GM18951 (cell line): ENCODE measurements around the gene CPLX3.

Experiments used
- POLR2A ChIP-seq: IDR thresholded peaks from 4 replicates; pipeline ENCODE4 v1.6.1; 2011; ENCODE audit warnings: mild to moderate bottlenecking; ENCODE audit not compliant: insufficient read length, insufficient read depth; ENCODE audit errors: extremely low read depth
- in situ Hi-C: fragments of 300-500 bp; cut with MboI; formaldehyde crosslinking; loops from one replicate; pipeline ENCODE4 v1.12.0; 2022; ENCODE audit warnings: low sequenced_read_pairs, mixed read lengths, inconsistent platforms; ENCODE audit not compliant: unreplicated experiment

The CPLX3 gene

DNA sequence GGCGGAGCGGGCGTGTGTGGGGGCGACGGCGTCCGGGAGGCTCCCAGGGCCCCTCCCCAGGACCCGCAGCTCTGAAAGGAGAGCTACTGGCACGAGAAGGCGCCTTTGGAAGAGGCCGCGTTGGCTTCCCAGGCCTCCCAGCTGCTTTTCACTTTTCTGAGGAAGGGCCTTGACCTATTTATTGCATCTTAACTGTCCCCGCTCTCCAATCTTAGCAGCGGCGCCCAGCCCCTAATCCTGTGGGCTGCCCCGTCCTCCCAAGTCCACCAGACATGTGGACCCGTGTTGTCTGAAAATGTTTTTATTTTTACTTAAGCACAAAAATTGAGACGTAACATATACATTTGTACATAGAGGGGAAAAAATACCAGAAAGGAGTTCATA is 17.0 kb downstream of the CPLX3 start:
- TF ChIP-seq POLR2A: no peak
- in situ Hi-C loops: loop anchor here (10.0 kb wide), 1 partner anchor 51 kb away; the partner anchor contains the start of gene MPI

DNA sequence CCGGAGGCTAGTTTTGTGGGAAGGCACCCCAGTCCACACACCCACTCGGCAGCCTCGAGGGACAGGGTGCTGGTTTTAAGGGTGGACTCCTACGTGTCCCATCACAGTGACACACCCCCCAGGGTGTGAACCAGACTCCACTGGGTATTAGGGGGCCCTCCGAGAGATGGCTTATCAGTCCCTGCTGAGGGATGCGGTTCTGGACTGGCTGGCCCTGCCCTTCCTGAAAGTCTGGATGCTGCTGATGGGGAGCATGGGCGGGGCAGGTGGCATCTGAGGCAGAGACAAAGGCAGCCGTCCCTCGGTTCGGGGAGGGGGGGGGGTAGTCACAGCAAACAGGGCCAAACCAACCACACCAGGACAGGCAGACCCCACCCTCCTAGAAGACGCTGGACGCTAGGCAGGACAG is 17.5 kb downstream of the CPLX3 start:
- in situ Hi-C loops: loop anchor here (10.0 kb wide), 1 partner anchor 51 kb away; the partner anchor contains the start of gene MPI
- TF ChIP-seq POLR2A: no peak

DNA sequence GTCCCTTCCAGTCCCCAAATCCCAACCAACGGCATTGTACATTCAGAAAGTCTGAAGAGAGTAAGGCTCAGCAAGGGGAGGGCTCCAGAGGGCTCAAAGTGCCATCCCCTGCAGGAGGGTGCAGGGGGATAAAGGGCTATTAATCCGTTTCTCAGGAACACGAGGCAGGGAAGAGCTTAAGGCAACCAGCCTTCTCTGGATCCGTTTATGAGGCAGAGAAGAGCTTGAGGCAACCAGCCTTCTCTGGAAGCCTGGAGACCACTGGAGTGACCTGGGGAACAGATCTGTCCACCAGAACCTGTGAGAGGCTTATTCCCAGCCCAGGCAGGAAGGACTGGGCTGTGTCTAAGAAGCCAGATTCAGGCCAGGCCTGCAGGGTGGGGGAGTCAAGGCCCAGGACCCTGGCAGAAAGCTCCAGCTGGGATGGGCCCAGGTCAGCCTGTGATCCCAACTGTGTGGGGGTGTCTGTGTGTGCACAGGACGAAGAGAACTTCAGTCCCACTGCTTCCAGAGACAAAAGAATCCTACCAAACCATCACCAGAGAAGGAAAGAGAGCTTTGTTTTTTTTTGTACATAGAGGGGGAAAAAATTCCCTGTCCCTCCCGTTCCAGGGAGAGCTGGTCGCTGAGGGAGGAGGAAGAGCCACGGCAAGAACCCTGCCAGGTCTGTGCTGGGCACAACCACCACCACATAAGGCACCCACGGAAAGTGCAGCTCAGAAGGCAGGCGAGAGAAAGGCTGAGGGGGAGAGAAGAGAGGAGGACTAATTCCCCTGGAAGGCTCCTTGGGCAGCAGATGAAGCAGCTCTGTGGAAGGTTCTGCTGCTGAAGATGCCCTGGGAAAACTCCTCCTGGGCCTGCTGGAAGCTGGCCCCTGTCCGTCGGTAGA is 18.1 kb downstream of the CPLX3 start:
- in situ Hi-C loops: loop anchor here (10.0 kb wide), 1 partner anchor 50 kb away; the partner anchor contains the start of gene MPI
- no peak for TF ChIP-seq POLR2A

DNA sequence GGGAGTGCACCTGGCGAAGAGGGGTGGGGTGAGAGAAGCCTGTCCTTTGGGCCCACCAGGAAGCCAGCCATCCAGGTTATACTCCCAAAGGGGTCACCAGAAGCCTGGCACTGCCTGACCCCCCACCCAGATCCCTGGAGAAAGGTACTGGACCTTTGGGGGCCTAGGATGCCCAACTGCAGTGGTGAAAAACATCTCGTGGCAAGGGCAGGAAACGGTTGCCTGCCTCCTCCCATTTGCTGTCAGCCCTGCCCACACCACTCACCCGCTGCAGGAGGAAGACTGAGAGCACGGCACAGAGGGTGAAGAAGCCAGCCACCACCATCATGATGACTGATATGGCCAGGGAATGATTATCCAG is 18.8 kb downstream of the CPLX3 start:
- TF ChIP-seq POLR2A: no peak
- in situ Hi-C loops: loop anchor here (10.0 kb wide), 1 partner anchor 50 kb away; the partner anchor contains the start of gene MPI

DNA sequence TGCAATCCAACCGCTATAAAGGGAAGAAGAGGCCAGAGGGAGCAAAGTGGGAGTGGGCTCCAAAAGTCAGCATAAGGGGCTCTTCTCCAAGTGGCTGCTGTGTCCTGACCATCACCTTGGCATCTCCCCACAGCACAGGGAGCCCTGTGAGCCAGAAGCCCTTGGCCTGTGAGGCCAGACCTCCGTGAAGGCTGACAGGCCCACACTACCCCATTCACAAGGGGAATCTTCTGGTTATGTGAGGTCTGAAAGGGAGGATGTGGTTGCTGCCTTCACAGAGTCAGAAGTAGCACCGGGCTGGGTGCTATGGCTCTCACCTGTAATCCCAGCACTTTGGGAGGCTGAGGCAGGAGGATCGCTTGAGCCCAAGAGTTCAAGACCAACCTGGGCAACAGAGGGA is 19.2 kb downstream of the CPLX3 start:
- TF ChIP-seq POLR2A: no peak
- in situ Hi-C loops: loop anchor here (10.0 kb wide), 1 partner anchor 49 kb away; the partner anchor contains the start of gene MPI

DNA sequence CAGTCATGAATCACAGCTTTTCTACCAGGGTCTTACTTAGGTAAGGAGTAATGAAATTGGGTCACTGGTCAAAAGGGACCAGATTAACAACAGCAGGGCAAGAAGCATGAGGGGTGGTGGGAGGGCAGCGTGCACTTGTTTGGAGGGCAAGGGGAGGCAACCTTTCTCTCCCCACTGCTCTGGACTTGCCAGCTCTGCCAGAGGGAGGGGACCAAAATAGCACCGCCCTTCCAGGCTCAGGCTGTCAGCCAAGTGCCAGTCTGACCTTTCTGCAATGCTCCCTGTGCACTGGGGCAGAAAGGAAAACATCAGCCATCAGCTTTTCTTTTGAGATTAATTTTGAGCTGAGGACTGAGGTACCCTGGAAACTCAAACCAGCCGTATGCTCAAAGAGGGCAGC is 21.0 kb downstream of the CPLX3 start:
- in situ Hi-C loops: loop anchor here (10.0 kb wide), 1 partner anchor 47 kb away; the partner anchor contains the start of gene MPI
- no peak for TF ChIP-seq POLR2A

DNA sequence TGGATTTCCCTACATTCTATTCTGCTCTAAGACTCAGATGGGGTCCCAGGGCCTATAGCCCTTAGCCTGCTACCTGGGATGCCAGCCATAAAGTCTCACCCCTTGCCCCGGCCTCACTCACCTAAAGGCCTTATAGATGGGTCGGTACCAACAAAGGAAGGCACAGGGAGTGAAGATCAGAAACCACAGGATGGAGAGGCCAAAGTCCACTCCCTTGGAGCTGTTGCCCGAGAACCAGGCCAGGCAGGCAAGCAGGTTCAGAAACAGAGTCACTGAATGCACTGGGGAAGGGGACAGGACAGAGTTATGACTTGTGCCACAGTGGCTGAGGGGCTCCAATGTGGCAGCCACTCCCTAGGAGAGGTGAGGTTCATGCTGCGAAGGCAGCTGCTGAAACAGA is 24.0 kb downstream of the CPLX3 start:
- in situ Hi-C loops: no loop called here
- no peak for TF ChIP-seq POLR2A

DNA sequence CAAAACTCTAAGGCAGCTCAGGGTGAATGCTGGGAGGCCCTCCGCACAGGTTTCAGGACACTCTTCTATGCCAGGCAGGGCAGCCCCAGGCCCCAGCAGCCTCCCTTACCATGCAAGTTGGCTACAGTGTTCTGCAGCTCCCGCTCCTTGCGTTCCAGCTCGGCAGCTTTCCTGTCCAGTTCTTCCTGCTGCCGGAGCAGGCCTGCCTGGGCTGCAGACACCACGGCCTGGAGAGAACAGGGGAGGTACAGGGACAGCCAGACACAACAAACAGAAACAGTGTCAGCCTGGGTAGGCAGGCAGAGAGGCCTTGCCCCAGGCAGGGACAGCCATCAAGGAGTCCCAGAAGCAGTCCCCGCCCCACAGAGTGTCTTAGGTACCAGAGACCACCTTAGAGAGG is 25.5 kb downstream of the CPLX3 start:
- TF ChIP-seq POLR2A: no peak
- in situ Hi-C loops: no loop called here

DNA sequence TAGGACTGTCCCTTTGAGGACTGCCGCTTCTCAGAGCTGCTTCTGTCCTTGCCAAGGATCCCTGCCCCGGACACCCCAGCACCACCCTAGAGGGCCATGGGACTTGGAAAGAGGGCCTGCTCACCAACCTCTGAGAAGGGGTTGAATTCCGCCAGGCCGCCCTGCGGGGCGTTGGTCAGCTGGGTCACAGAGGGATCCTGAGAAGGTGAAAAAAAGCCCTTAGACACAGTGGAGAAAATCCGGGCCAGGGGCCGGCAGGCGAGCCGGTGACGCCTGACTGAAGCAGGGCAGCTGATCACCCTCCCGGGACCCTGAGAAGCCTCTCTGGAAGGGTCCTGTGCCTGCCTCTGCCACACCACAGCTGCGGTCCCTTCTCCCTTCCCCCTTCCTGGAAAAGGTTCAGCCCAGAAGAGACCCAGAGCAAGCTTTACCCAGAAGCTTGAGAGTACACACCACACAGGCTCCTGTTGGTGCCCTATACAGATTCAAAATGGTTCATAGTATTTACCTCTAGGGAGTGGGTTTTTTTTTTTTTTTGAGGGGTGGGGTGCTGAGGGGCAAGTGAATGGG is 28.1 kb downstream of the CPLX3 start:
- in situ Hi-C loops: no loop called here
- TF ChIP-seq POLR2A: no peak

DNA sequence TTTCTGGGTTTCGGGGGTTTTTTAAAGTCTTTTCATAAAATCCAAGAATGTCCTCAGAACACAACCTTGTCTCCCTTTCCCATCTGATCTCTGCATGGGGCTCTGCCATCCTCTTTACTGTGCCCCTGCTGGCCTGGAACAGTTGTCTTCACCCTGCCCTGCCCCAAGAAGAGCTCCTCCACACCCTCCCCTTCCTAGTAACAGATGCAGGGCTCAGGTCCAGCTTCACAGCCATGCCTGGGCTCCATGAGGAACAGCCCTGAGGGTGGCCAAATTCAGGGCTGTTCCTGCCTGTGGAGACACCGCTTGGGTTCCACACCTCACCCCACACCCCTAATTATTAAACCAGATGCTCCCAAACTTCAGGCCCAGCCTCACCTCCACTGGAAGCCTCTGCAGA is 29.4 kb downstream of the CPLX3 start:
- in situ Hi-C loops: no loop called here
- TF ChIP-seq POLR2A: no peak

DNA sequence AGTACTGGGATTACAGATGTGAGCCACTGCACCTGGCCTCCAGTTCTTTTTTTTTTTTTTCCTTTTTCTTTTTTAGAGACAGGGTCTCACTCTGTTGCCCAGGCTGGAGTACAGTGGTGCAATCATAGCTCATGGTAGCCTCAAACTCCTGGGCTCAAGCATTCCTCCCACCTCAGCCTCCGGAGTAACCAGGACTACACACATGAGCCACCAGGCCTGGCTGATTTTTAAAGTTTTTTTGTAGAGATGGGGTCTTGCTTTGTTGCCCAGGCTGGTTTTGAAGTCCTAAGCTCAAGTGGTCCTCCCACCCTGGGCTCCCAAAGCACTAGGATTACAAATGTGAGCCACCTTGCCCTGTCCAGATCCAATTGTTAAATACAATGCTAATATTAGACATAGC is 30.1 kb downstream of the CPLX3 start:
- no peak for TF ChIP-seq POLR2A
- in situ Hi-C loops: no loop called here

DNA sequence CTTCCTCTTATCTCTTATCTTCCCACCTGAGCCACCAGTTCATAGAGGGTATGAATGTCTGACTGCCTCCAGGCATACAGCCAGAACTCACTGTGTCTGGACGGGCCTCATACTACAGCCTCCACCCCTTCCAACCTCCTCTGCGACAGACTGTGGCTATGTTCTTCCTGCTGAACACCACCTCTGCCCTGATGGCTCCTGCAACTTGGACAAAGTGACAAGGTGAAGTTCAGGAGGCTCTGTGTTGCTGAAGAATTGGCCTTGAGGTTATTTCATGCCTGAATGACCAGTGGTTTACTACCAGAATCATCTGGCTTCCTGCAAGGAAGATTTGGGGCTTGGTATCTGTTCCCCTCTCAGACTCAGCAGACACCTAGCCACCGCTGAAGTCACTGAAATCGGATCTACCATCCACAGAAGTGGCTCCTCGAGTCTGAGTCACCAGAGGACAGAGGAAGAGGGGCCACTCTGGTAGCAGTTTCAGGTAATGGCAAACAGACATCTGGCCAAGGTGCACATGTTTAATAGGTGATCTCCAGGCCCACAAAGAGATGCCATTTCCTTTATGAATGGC is 30.7 kb downstream of the CPLX3 start:
- in situ Hi-C loops: no loop called here
- TF ChIP-seq POLR2A: no peak

DNA sequence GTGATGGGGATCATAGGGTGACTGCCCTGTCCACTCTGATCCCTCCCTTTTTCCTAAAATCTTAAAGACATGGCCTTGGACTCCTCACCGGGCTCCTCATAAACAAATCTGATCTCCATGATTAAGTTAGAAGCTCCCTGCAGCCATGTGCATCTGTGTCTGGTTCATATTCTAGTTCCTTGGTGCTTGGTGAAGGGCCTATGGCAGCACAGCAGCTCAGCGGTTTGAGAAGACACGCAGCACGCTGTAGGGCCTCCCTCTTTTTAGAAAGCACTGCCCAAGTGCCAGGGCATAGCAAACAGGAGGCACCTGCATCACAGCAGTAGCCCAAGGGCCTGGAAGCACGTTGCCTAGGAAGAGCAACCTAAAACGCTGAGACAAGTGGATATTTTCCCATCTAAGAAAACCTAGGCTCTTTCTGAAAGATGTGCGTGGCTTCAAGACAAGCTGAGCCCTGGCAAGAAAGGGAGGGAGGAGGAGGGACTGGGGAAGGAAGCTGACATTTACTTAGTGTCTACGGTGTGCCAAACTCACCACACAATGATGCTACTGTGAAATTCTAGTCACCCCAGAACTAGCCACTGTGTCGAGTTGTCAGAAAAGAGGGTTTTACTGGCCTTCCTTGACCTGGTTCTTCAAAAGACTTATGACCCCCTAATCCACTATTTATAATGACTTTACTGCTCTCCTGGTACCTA is 31.4 kb downstream of the CPLX3 start:
- in situ Hi-C loops: no loop called here
- TF ChIP-seq POLR2A: peak; percentile 3
